Kidney (tissue), 14 donors: Measurements from ENCODE around the gene BMP10. TPM values are rescaled to one million over a fixed set of nuclear protein-coding genes. Genes with fewer than 3 reads are reported as not detected.

ENCODE experiments used
- DNase-seq, 5 donors: peaks; one replicate each; pipeline ENCODE4 v3.0.0-alpha.2; 2013 to 2020
- FAIRE-seq: peaks from 2 replicates; lab custom pipeline; 2012; peaks lifted over from hg19 to GRCh38; lab: Jason Lieb, UNC
- H3K27ac ChIP-seq, 2 donors: one replicate each; pipeline ENCODE4 v1.7.0; 2013; ENCODE audit warnings: low read depth in 2 of 2, low read length in 2 of 2, inconsistent platforms in 1 of 2
- H3K27me3 ChIP-seq: one replicate; pipeline ENCODE4 v1.7.1; 2013; ENCODE audit warnings: low read length, inconsistent platforms; ENCODE audit not compliant: control insufficient read depth, insufficient read depth
- H3K36me3 ChIP-seq, 3 donors: one replicate each; pipeline versions ENCODE4 v1.7.0 to v1.7.1; 2013; ENCODE audit warnings: low read length in 3 of 3, control low read depth in 1 of 3, inconsistent platforms in 1 of 3; ENCODE audit not compliant: insufficient read depth in 3 of 3, control insufficient read depth in 2 of 3
- H3K4me1 ChIP-seq, 3 donors: one replicate each; pipeline versions ENCODE4 v1.7.0 to v1.7.1; 2013; ENCODE audit warnings: low read length in 3 of 3, inconsistent platforms in 1 of 3, low read depth in 1 of 3; ENCODE audit not compliant: control insufficient read depth in 2 of 3, insufficient read depth in 2 of 3
- H3K4me3 ChIP-seq, 3 donors: one replicate each; pipeline versions ENCODE4 v1.7.0 to v1.8.1; 2013; ENCODE audit warnings: low read length in 3 of 3, control low read depth in 1 of 3, inconsistent platforms in 1 of 3
- H3K9ac ChIP-seq, 3 donors: one replicate each; pipeline versions ENCODE4 v1.7.0 to v1.7.1; 2013; ENCODE audit warnings: low read length in 3 of 3, control low read depth in 1 of 3, inconsistent platforms in 1 of 3
- H3K9me3 ChIP-seq, 3 donors: one replicate each; pipeline versions ENCODE4 v1.7.0 to v1.7.1; 2013; ENCODE audit warnings: low read length in 3 of 3, control low read depth in 1 of 3, inconsistent platforms in 1 of 3; ENCODE audit not compliant: control insufficient read depth in 2 of 3, insufficient read depth in 1 of 3
- CTCF ChIP-seq: IDR thresholded peaks from 3 replicates; pipeline ENCODE4 v1.5.1; 2012; ENCODE audit warnings: mild to moderate bottlenecking, moderate library complexity, borderline replicate concordance; ENCODE audit not compliant: insufficient read depth; ENCODE audit errors: extremely low read depth
- intact Hi-C: fragments of 100-400 bp; cut with DNase I; formaldehyde crosslinking; loops from one replicate; pipeline ENCODE4 v1.11.1; 2022
- polyA plus RNA-seq: library from polyadenylated mRNA; stranded (reverse); fragments of 350-450 nt; fragmentation: Illumina TruSeq; extraction: RNeasy Lipid Tissue Mini Kit (QIAGEN cat#74804); gene quantifications from one replicate; pipeline ENCODE4 v1.2.3, GENCODE V29; 2014; ENCODE audit warnings: low read depth, low replicate concordance; ENCODE audit not compliant: insufficient read depth
- total RNA-seq: library from RNA; stranded (reverse); fragmentation: NEBNext Ultra II Directional; extraction: Animal tissue kit (Norgen Biotek cat#: 25700); gene quantifications from one replicate; pipeline ENCODE4 v1.2.1, GENCODE V29; 2021
- donor health status: control.
- donor health status: control.
- donor health status: control.
- donor health status: control.
- donor health status: control.
- donor health status: DM: yes; HTN: yes; CAD: no.
- donor health status: Normal renal cell carcinoma (clear cell type).

Gene BMP10
- total and polyA plus RNA-seq, 2 donors from 2014 or later: not detected

GRCh38 chr2:68837861-68838341, 33.3 kb downstream of the BMP10 start:
- peaks cover 0 to 2% (median 0%) of the 10 kb centered on the region in 3 donors for H3K4me1 ChIP-seq
- no peak overlapping the region for H3K27ac ChIP-seq
- FAIRE-seq: no peak
- TF ChIP-seq CTCF: no peak
- H3K9me3 ChIP-seq: no peaks in the 10 kb centered on the region
- H3K27me3 ChIP-seq: no peaks in the 10 kb centered on the region
- no peak for DNase-seq
- no peak overlapping the region for H3K9ac ChIP-seq
- H3K4me3 ChIP-seq: no peak overlapping the region
- intact Hi-C loops: no loop called here
- H3K36me3 ChIP-seq: no peaks in the 10 kb centered on the region

- no peaks in the 10 kb centered on the region for H3K9me3 ChIP-seq
- H3K4me3 ChIP-seq: no peak overlapping the region
- H3K4me1 ChIP-seq: peaks cover 0 to 4% (median 0%) of the 10 kb centered on the region in 3 donors
- no peak overlapping the region for H3K9ac ChIP-seq
- H3K27me3 ChIP-seq: no peaks in the 10 kb centered on the region
- no peaks in the 10 kb centered on the region for H3K36me3 ChIP-seq
- DNase-seq (peak; percentile 48 to 81 (median 56)), FAIRE-seq (no peak)
- TF ChIP-seq CTCF: peak; percentile 49
- intact Hi-C loops: no loop called here
- no peak overlapping the region for H3K27ac ChIP-seq
Measured at GRCh38 chr2:68837164-68837860, 33.9 kb downstream of the BMP10 start.

GRCh38 chr2:68835621-68836020, 35.6 kb downstream of the BMP10 start:
- H3K4me1 ChIP-seq: peaks cover 0 to 10% (median 0%) of the 10 kb centered on the region in 3 donors
- H3K36me3 ChIP-seq: no peaks in the 10 kb centered on the region
- no peak overlapping the region for H3K27ac ChIP-seq
- no peak for FAIRE-seq
- no peaks in the 10 kb centered on the region for H3K27me3 ChIP-seq
- no peak for DNase-seq
- no peak for TF ChIP-seq CTCF
- H3K9me3 ChIP-seq: no peaks in the 10 kb centered on the region
- intact Hi-C loops: no loop called here
- H3K9ac ChIP-seq: no peak overlapping the region
- H3K4me3 ChIP-seq: no peak overlapping the region
